ENCODE measurements around the gene SSBP4. TPM values are rescaled to one million over a fixed set of nuclear protein-coding genes. Genes with fewer than 3 reads are reported as not detected.

Gene SSBP4
- total and polyA plus RNA-seq, 2 donors (not counting 3 experiments of a cell fraction or from before 2014, with no cell fraction given): 89.6 to 151 TPM

GRCh38 chr19:18439025-18439909 is 20.1 kb downstream of the SSBP4 start:
- ChIA-PET POLR2A (no interaction called here), CTCF (interaction anchor here (1.0 to 3.7 kb wide), 7 partner anchors 8 to 408 kb away, joined by 3 to 23 read pairs (median 3); no protein-coding TSS in a partner anchor)
- H2AFZ ChIP-seq (ENCODE audit: low read depth, low read length): no peak overlapping the region
- no peak overlapping the region for H3K9ac ChIP-seq (replicated peaks; ENCODE audit: extremely low read depth, insufficient read depth, low read length)
- H3K27ac ChIP-seq (ENCODE audit: insufficient read depth, low read depth, low read length): no peak overlapping the region
- H4K20me1 ChIP-seq (replicated peaks; ENCODE audit: control insufficient read depth, extremely low read depth, insufficient read depth, low read length): no peaks in the 10 kb centered on the region
- H3K4me2 ChIP-seq (ENCODE audit: insufficient read depth, low read length): no peak overlapping the region
- H3K27me3 ChIP-seq (ENCODE audit: control insufficient read depth in 2 of 2, insufficient read depth in 2 of 2, low read length in 2 of 2): no peaks in the 10 kb centered on the region
- H3K4me3 ChIP-seq (replicated peaks in 1 of 3; ENCODE audit: insufficient read depth in 1 of 3, low read depth in 1 of 3, low read length in 3 of 3): no peak overlapping the region
- DNase-seq (ENCODE audit: low read depth, low spot score) (no peak), FAIRE-seq (no peak)
- no peak for TF ChIP-seq FOS (IDR thresholded peaks at IDR 0.05; ENCODE audit: borderline replicate concordance, insufficient read depth, low read length)
- TF ChIP-seq MAX (IDR thresholded peaks at IDR 0.05; ENCODE audit: insufficient read depth, insufficient read length): no peak
- TF ChIP-seq MYC (IDR thresholded peaks at IDR 0.05; ENCODE audit: low read depth, low read length): no peak
- no peak for TF ChIP-seq GATA2 (IDR thresholded peaks at IDR 0.05; ENCODE audit: insufficient read depth, insufficient read length, low read depth, low read length)
- TF ChIP-seq JUN (IDR thresholded peaks at IDR 0.05; ENCODE audit: borderline replicate concordance, insufficient read depth, insufficient read length, low read depth): no peak
- no peak for TF ChIP-seq CTCF (IDR thresholded peaks at IDR 0.05; ENCODE audit: extremely low read depth in 1 of 2, insufficient read depth in 1 of 2, low read depth in 1 of 2, low read length in 2 of 2)
- TF ChIP-seq POLR2A (IDR thresholded peaks at IDR 0.05; ENCODE audit: low read depth, low read length): no peak
- TF ChIP-seq EZH2 (IDR thresholded peaks at IDR 0.05; ENCODE audit: borderline replicate concordance, low read depth, low read length, severe bottlenecking): no peak
- TF ChIP-seq POLR2AphosphoS5 (IDR thresholded peaks at IDR 0.05; ENCODE audit: insufficient read depth, low read depth, low read length): no peak
- intact Hi-C loops (cut with micrococcal nuclease) (no loop called here), dilution Hi-C loops (cut with MboI; ENCODE audit: extremely low pct_ligation_motif_present, low sequenced_read_pairs) (no loop called here)
- H3K36me3 ChIP-seq (ENCODE audit: control insufficient read depth in 2 of 2, extremely low read depth in 1 of 2, insufficient read depth in 2 of 2, low read length in 2 of 2): peaks cover 0 to 11% of the 10 kb centered on the region in 2 experiments
- peaks cover 6% of the 10 kb centered on the region for H3K4me1 ChIP-seq (ENCODE audit: control insufficient read depth, extremely low read depth, insufficient read depth, low read length)
- H3K9me3 ChIP-seq (replicated peaks; ENCODE audit: control insufficient read depth, insufficient read depth, low read length): no peaks in the 10 kb centered on the region
- BruUV-seq (replicated peaks): no TSS peak
- no peaks in the 10 kb centered on the region for H3K79me2 ChIP-seq (ENCODE audit: control insufficient read depth, insufficient read depth, low read length)
- no peaks in the 10 kb centered on the region for H3K9me1 ChIP-seq (replicated peaks; ENCODE audit: control insufficient read depth, extremely low read depth, insufficient read depth, low read length)
